GM13976 (cell line): ENCODE data around the gene CHPF2.

Experiments
- DNase-seq: peaks from one replicate; pipeline ENCODE4 v3.0.0; 2012; ENCODE audit warnings: low spot score
- CTCF ChIP-seq: IDR thresholded peaks from 2 replicates; pipeline ENCODE4 v1.5.1; 2012; ENCODE audit warnings: borderline replicate concordance, mild to moderate bottlenecking; ENCODE audit not compliant: insufficient read depth; ENCODE audit errors: extremely low read depth, missing control alignments, control extremely low read depth
- in situ Hi-C: fragments of 300-500 bp; cut with MboI; formaldehyde crosslinking; loops from one replicate; pipeline ENCODE4 v1.12.0; 2022; ENCODE audit warnings: low sequenced_read_pairs, mixed read lengths, inconsistent platforms; ENCODE audit not compliant: unreplicated experiment

CHPF2 gene

GRCh38 chr7:151232091-151232916 is at the start of gene CHPF2:
CHPF2 (plus strand) TSS chr7:151232483; CDS start chr7:151234012, 1,529 bp downstream.
- DNase-seq: peak; percentile 98
- in situ Hi-C loops: no loop called here

GRCh38 chr7:151185762-151186639 is 46.3 kb upstream of the CHPF2 start:
- no peak for TF ChIP-seq CTCF
- in situ Hi-C loops: no loop called here
- no peak for DNase-seq

More at GRCh38 chr7:151232091-151232916, at the start of gene CHPF2:
- no peak for TF ChIP-seq CTCF

- no peak for DNase-seq
- TF ChIP-seq CTCF: no peak
- in situ Hi-C loops: no loop called here
Observed at GRCh38 chr7:151186640-151187408, 45.5 kb upstream of the CHPF2 start, which contains the start of gene ASB10. ASB10 (minus strand) TSS chr7:151187250; CDS start chr7:151187130, 120 bp downstream.

- no peak for DNase-seq
- in situ Hi-C loops: no loop called here
- TF ChIP-seq CTCF: no peak
Observed at GRCh38 chr7:151187409-151188251, 44.7 kb upstream of the CHPF2 start.

- no peak for TF ChIP-seq CTCF
- in situ Hi-C loops: no loop called here
- DNase-seq: no peak
Observed at GRCh38 chr7:151188252-151188542, 44.1 kb upstream of the CHPF2 start.

GRCh38 chr7:151189038-151189437 is 43.2 kb upstream of the CHPF2 start:
- in situ Hi-C loops: no loop called here
- no peak for TF ChIP-seq CTCF
- no peak for DNase-seq
